Measurements from ENCODE around the gene POLR2I.

GRCh38 chr19:36081385-36081784 lies 33.3 kb downstream of the POLR2I start:
- no peak for TF ChIP-seq EZH2 (conservative IDR thresholded peaks at IDR 0.05; ENCODE audit: low read depth, low read length)
- TF ChIP-seq CREM (IDR thresholded peaks at IDR 0.05): no peak
- no peak for TF ChIP-seq CREM (CRISPR knock-in tag; IDR thresholded peaks at IDR 0.05)
- TF ChIP-seq TARDBP (CRISPR knock-in tag; IDR thresholded peaks at IDR 0.05): no peak
- TF ChIP-seq RARG (CRISPR knock-in tag; IDR thresholded peaks at IDR 0.05; ENCODE audit: low read depth): no peak
- no peak for TF ChIP-seq AGO2 (optimal IDR thresholded peaks at IDR 0.05; ENCODE audit: low read depth, low read length)
- no peak for TF ChIP-seq ZZZ3 (CRISPR knock-in tag; IDR thresholded peaks at IDR 0.05; ENCODE audit: borderline replicate concordance)
- no peak for TF ChIP-seq JUN (CRISPR knock-in tag; IDR thresholded peaks at IDR 0.05)
- TF ChIP-seq PAWR (CRISPR knock-in tag; IDR thresholded peaks at IDR 0.05; ENCODE audit: borderline replicate concordance): no peak
- TF ChIP-seq HBP1 (CRISPR knock-in tag; IDR thresholded peaks at IDR 0.05; ENCODE audit: low read depth): no peak
- no peak for TF ChIP-seq RAD51 (IDR thresholded peaks at IDR 0.05; ENCODE audit: borderline replicate concordance)
- TF ChIP-seq CTCF (CRISPR knock-in tag; IDR thresholded peaks at IDR 0.05): no peak
- TF ChIP-seq PATZ1 (CRISPR knock-in tag; IDR thresholded peaks at IDR 0.05): no peak
- no peak for TF ChIP-seq ZNF790 (CRISPR knock-in tag; IDR thresholded peaks at IDR 0.05; ENCODE audit: borderline replicate concordance)
- TF ChIP-seq MED1 (CRISPR knock-in tag; IDR thresholded peaks at IDR 0.05): no peak
